CD4-positive, alpha-beta T cell (primary cell): ENCODE measurements around the gene BICC1. TPM values are rescaled to one million over a fixed set of nuclear protein-coding genes. Genes with fewer than 3 reads are reported as not detected.

Source experiments
- ATAC-seq: fragments of 200-7000 bp; cut with Tn5 transposase; one replicate; pipeline ENCODE4 v1.10.0; 2022; ENCODE audit warnings: mild to moderate bottlenecking; ENCODE audit not compliant: poor library complexity
- CTCF ChIA-PET: fragments of 350-600 bp; sonication (Branson Sonifier 250); formaldehyde crosslinking; loops from one replicate; lab custom pipeline; 2021; ENCODE audit warnings: antibody characterized with exemption, inconsistent platforms; lab: Charles Lee
- POLR2A ChIA-PET: fragments of 350-600 bp; sonication (Branson Sonifier 250); formaldehyde crosslinking; loops from one replicate; lab custom pipeline; 2021; ENCODE audit warnings: antibody characterized with exemption, inconsistent platforms; lab: Charles Lee
- DNase-seq, 14 experiments: peaks; one replicate each; pipeline ENCODE4 v3.0.0-alpha.2; 2013 to 2020; ENCODE audit warnings: mixed read lengths in 2 of 14
- H3K27ac ChIP-seq, 2 donors: one replicate each; pipeline versions ENCODE4 v1.5.1 to v1.7.0; 2013; ENCODE audit warnings: low read length in 2 of 2, low read depth in 1 of 2, mild to moderate bottlenecking in 1 of 2
- H3K27me3 ChIP-seq, 2 experiments: 1 replicate in 1 of 2; 2 replicates in 1 of 2; pipeline versions ENCODE4 v1.6.1 to v1.7.0; 2013; ENCODE audit warnings: low read length in 2 of 2, control low read depth in 1 of 2, mild to moderate bottlenecking in 1 of 2, moderate library complexity in 1 of 2; ENCODE audit not compliant: insufficient read depth in 2 of 2, control insufficient read depth in 1 of 2
- H3K36me3 ChIP-seq: one replicate; pipeline ENCODE4 v1.6.1; 2013; ENCODE audit warnings: low read length, control low read depth; ENCODE audit not compliant: insufficient read depth
- H3K4me1 ChIP-seq: one replicate; pipeline ENCODE4 v1.6.1; 2013; ENCODE audit warnings: low read length, control low read depth; ENCODE audit not compliant: insufficient read depth
- H3K4me3 ChIP-seq: one replicate; pipeline ENCODE4 v1.5.1; 2013; ENCODE audit warnings: mild to moderate bottlenecking, low read length, moderate library complexity
- H3K9me3 ChIP-seq, 2 experiments: 1 replicate in 1 of 2; 2 replicates in 1 of 2; pipeline versions ENCODE4 v1.6.1 to v1.7.0; 2013; ENCODE audit warnings: low read length in 2 of 2, mild to moderate bottlenecking in 2 of 2, control low read depth in 1 of 2, moderate library complexity in 1 of 2; ENCODE audit not compliant: control insufficient read depth in 1 of 2, insufficient read depth in 1 of 2
- H3K27ac Mint-ChIP-seq: one replicate; pipeline ENCODE4 v1.8.0; 2020; ENCODE audit warnings: mixed read lengths
- H3K27me3 Mint-ChIP-seq: one replicate; pipeline ENCODE4 v1.8.0; 2021; ENCODE audit warnings: mixed read lengths
- H3K36me3 Mint-ChIP-seq: one replicate; pipeline ENCODE4 v1.8.0; 2021; ENCODE audit warnings: low read depth, mixed read lengths
- H3K4me1 Mint-ChIP-seq: one replicate; pipeline ENCODE4 v1.8.0; 2021; ENCODE audit warnings: low read depth, mixed read lengths
- H3K4me3 Mint-ChIP-seq: one replicate; pipeline ENCODE4 v1.8.0; 2020; ENCODE audit warnings: mild to moderate bottlenecking, mixed read lengths
- H3K9me3 Mint-ChIP-seq: one replicate; pipeline ENCODE4 v1.8.0; 2020; ENCODE audit warnings: mixed read lengths
- intact Hi-C, 2 experiments: fragments of 100-400 bp; cut with DNase I in 1 of 2; cut with micrococcal nuclease in 1 of 2; formaldehyde crosslinking; loops; one replicate each; pipeline versions ENCODE4 v1.15.1 to v1.9.0; 2023 to 2025; cut with DNase I, micrococcal nuclease
- total RNA-seq, 174 experiments: library from RNA in 2 of 174; stranded (reverse) in 2 of 174; gene quantifications; one replicate each; pipeline ENCODE4 v1.2.3 and lab custom pipeline; 2021 to 2026
- TF ChIP-seq, protein P1 (sequence below): fragments of 200-600 bp; IDR thresholded peaks from one replicate; pipeline ENCODE4 v1.8.0; 2022; ENCODE audit warnings: antibody characterized with exemption, mild to moderate bottlenecking

Gene BICC1
- total RNA-seq, 2 experiments from 2014 or later, result not detected

DNA sequence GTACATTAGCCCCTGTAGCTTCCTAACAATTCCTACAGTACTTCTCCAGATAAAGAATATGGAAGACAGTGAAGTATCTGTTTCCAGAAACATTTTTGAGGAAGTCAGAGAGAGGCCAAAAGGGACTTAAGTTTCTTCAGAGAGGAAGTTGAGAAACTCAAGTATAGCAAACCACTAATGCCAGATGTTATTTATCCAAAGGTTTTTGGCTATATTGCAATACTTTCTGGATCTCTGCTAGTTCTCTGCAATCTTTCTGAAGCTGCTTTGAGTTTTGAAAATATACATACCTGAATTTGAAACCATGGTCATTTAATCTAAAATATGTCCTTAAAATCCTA, 64.7 kb downstream of the BICC1 start:
- Mint-ChIP-seq H3K36me3 (no peaks in the 10 kb centered on the region), H3K4me1 (no peaks in the 10 kb centered on the region), H3K27me3 (peaks cover 4% of the 10 kb centered on the region), H3K4me3 (no peak overlapping the region), H3K9me3 (no peaks in the 10 kb centered on the region), H3K27ac (no peak overlapping the region)
- ChIA-PET CTCF (no interaction called here), POLR2A (interaction anchor here (0.8 kb wide), 1 partner anchor 10 kb away, joined by 4 read pairs; no protein-coding TSS in a partner anchor)
- Histone ChIP-seq H3K9me3 (no peaks in the 10 kb centered on the region), H3K27me3 (no peaks in the 10 kb centered on the region), H3K4me1 (no peaks in the 10 kb centered on the region), H3K36me3 (no peaks in the 10 kb centered on the region), H3K4me3 (no peak overlapping the region), H3K27ac (no peak overlapping the region)
- no peak for ATAC-seq
- TF ChIP-seq, protein P1, sequence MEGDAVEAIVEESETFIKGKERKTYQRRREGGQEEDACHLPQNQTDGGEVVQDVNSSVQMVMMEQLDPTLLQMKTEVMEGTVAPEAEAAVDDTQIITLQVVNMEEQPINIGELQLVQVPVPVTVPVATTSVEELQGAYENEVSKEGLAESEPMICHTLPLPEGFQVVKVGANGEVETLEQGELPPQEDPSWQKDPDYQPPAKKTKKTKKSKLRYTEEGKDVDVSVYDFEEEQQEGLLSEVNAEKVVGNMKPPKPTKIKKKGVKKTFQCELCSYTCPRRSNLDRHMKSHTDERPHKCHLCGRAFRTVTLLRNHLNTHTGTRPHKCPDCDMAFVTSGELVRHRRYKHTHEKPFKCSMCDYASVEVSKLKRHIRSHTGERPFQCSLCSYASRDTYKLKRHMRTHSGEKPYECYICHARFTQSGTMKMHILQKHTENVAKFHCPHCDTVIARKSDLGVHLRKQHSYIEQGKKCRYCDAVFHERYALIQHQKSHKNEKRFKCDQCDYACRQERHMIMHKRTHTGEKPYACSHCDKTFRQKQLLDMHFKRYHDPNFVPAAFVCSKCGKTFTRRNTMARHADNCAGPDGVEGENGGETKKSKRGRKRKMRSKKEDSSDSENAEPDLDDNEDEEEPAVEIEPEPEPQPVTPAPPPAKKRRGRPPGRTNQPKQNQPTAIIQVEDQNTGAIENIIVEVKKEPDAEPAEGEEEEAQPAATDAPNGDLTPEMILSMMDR, result no peak
- intact Hi-C loops, result no loop called here
- no peak for DNase-seq

DNA sequence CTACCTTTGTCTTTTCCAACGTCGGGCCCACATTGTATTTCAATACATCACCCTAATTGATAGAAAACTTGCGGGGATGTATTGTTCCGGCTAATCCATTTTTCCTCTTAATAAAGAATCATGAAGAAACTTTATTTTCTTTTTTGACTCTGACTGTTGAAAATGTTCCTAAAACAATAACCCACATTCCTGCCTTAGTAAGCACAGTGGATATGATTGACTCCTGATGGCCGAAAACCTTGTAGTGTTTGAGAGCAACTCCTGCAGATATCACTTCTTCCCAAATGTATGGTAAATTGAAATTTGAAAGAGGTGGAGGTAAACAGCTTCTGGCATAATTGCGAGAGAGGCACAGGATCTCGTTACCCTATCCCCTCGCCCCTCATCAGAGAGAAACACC, 65.7 kb downstream of the BICC1 start:
- ATAC-seq, result no peak
- Histone ChIP-seq H3K9me3 (no peaks in the 10 kb centered on the region), H3K4me3 (no peak overlapping the region), H3K27ac (no peak overlapping the region), H3K4me1 (no peaks in the 10 kb centered on the region), H3K27me3 (no peaks in the 10 kb centered on the region), H3K36me3 (no peaks in the 10 kb centered on the region)
- intact Hi-C loops, result no loop called here
- H3K4me3 Mint-ChIP-seq, result no peak overlapping the region
- TF ChIP-seq, protein P1, result no peak
- no peaks in the 10 kb centered on the region for H3K9me3 Mint-ChIP-seq
- ChIA-PET CTCF (no interaction called here), POLR2A (interaction anchor here (0.8 kb wide), 1 partner anchor 9 kb away, joined by 4 read pairs; no protein-coding TSS in a partner anchor)
- DNase-seq, result no peak
- H3K36me3 Mint-ChIP-seq, result no peaks in the 10 kb centered on the region
- H3K4me1 Mint-ChIP-seq, result no peaks in the 10 kb centered on the region
- H3K27me3 Mint-ChIP-seq, result peaks cover 4% of the 10 kb centered on the region
- H3K27ac Mint-ChIP-seq, result no peak overlapping the region

DNA sequence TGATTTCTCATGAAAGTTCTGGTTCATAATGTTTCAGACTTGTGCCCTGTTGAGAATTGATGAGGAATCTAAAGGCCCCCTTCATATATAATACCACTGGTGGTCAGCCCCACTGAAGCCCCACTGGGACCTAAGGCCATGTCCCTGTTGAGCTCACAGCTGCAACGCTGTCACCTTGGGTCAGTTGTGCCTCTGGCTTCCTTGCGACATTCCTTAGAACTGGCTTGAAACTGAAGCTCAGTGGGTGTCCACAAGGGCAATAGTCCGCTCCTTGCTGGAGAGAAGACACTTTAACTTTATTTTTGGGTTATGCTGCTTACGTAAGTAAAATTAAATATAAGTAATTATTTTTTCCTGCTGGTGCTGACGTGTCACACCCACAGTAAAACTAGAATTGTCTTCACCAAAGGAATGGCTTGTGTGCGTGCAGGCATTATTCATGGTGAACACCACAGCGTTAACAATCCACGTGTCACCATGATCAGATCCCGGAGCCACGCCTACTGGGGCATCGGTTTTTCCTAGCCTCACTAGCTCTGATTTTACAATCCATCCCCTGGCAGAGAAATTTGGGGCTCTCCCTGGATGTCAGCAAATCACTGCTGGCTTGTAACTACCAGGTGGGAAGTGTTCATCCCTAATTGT, 66.5 kb downstream of the BICC1 start:
- Mint-ChIP-seq H3K27ac (no peak overlapping the region), H3K9me3 (no peaks in the 10 kb centered on the region), H3K4me1 (no peaks in the 10 kb centered on the region), H3K4me3 (no peak overlapping the region), H3K36me3 (no peaks in the 10 kb centered on the region), H3K27me3 (peaks cover 4% of the 10 kb centered on the region)
- ATAC-seq (no peak), DNase-seq (no peak)
- H3K27ac ChIP-seq, result no peak overlapping the region
- no peak overlapping the region for H3K4me3 ChIP-seq
- intact Hi-C loops, result no loop called here
- ChIA-PET CTCF (no interaction called here), POLR2A (no interaction called here)
- no peaks in the 10 kb centered on the region for H3K4me1 ChIP-seq
- no peaks in the 10 kb centered on the region for H3K9me3 ChIP-seq
- TF ChIP-seq, protein P1, result no peak
- H3K27me3 ChIP-seq, result no peaks in the 10 kb centered on the region
- no peaks in the 10 kb centered on the region for H3K36me3 ChIP-seq
